Small intestine (tissue), 7 donors: ENCODE data around the gene CASP8. TPM values are rescaled to one million over a fixed set of nuclear protein-coding genes. Genes with fewer than 3 reads are reported as not detected.

Experiments used
- DNase-seq, 2 donors: peaks; one replicate each; pipeline versions ENCODE4 v3.0.0 to v3.0.0-alpha.2; 2013
- FAIRE-seq: peaks from 2 replicates; lab custom pipeline; 2012; peaks lifted over from hg19 to GRCh38; lab: Jason Lieb, UNC
- H3K27ac ChIP-seq, 3 donors: one replicate each; pipeline ENCODE4 v1.5.1; 2013; ENCODE audit warnings: low read length in 2 of 3, mild to moderate bottlenecking in 2 of 3, control low read depth in 1 of 3, inconsistent platforms in 1 of 3, low read depth in 1 of 3, moderate library complexity in 1 of 3
- H3K27me3 ChIP-seq, 3 donors: one replicate each; pipeline ENCODE4 v1.6.1; 2013; ENCODE audit warnings: low read length in 3 of 3, inconsistent platforms in 1 of 3; ENCODE audit not compliant: control insufficient read depth in 3 of 3, insufficient read depth in 3 of 3
- H3K36me3 ChIP-seq, 3 donors: one replicate each; pipeline ENCODE4 v1.6.1; 2013; ENCODE audit warnings: low read length in 3 of 3, inconsistent platforms in 1 of 3, low read depth in 1 of 3, mild to moderate bottlenecking in 1 of 3, moderate library complexity in 1 of 3; ENCODE audit not compliant: control insufficient read depth in 3 of 3, insufficient read depth in 2 of 3
- H3K4me1 ChIP-seq, 3 donors: one replicate each; pipeline ENCODE4 v1.6.1; 2013; ENCODE audit warnings: low read length in 2 of 3, inconsistent platforms in 1 of 3, low read depth in 1 of 3, mild to moderate bottlenecking in 1 of 3, moderate library complexity in 1 of 3; ENCODE audit not compliant: control insufficient read depth in 3 of 3, insufficient read depth in 2 of 3
- H3K4me3 ChIP-seq, 3 donors: one replicate each; pipeline ENCODE4 v1.5.1; 2013; ENCODE audit warnings: low read length in 3 of 3, control low read depth in 1 of 3, inconsistent platforms in 1 of 3, low read depth in 1 of 3, mild to moderate bottlenecking in 1 of 3, moderate library complexity in 1 of 3
- H3K9me3 ChIP-seq, 2 donors: one replicate each; pipeline ENCODE4 v1.6.1; 2013; ENCODE audit warnings: low read depth in 1 of 2, low read length in 1 of 2; ENCODE audit not compliant: control insufficient read depth in 2 of 2, insufficient read depth in 1 of 2
- WGBS, 3 donors: extraction: QIAGEN DNeasy Blood & Tissue Kit; methylation state at CpG; one replicate each; pipeline ENCODE4 v1.1.7; 2013; 5-methylcytosine and 5-hydroxymethylcytosine counted together
- polyA plus RNA-seq, 4 donors: library from polyadenylated mRNA; stranded (reverse) in 3 of 4; unstranded in 1 of 4; fragments of 200-250 nt in 3 of 4; fragments of 120-200 nt in 1 of 4; gene quantifications; one replicate each; pipeline versions ENCODE4 v1.2.1 to v1.2.3, GENCODE V29; 2013
- donor health status: healthy with polysubstance abuse.
- donor health status: control.
- donor health status: control.
- donor health status: Bipolar disorder and iron deficiency.
- donor health status: healthy.

Gene CASP8
- polyA plus RNA-seq, 4 donors, result 14.1 to 43.7 (median 20.3) TPM

GRCh38 chr2:201258666-201259615 lies 1.4 kb upstream of the CASP8 start:
- H3K27ac ChIP-seq, result peak overlapping the region; percentile 65 to 96 (median 94)

GRCh38 chr2:201261471-201261870 lies 1.1 kb downstream of the CASP8 start:
- FAIRE-seq (no peak), DNase-seq (peak; percentile 6 to 24)
- H3K36me3 ChIP-seq, result peaks cover under 1 to 10% (median 1%) of the 10 kb centered on the region in 3 donors
- WGBS, 3 donors, result 40 to 46% (median 45%) methylated on average over 9 of the region's 9 CpGs
- H3K27ac ChIP-seq, result peak overlapping the region in 1 of 3 donors; percentile 41
- no peaks in the 10 kb centered on the region for H3K27me3 ChIP-seq
- peak overlapping the region in 2 of 3 donors; percentile 19 to 41 for H3K4me3 ChIP-seq
- H3K9me3 ChIP-seq, result no peaks in the 10 kb centered on the region
- H3K4me1 ChIP-seq, result peaks cover 5 to 14% (median 9%) of the 10 kb centered on the region in 3 donors

More at GRCh38 chr2:201258666-201259615, 1.4 kb upstream of the CASP8 start:
- WGBS, 3 donors, result 9 to 19% (median 11%) methylated on average over 15 of the region's 15 CpGs
- Histone ChIP-seq H3K9me3 (no peaks in the 10 kb centered on the region), H3K4me1 (peaks cover 7 to 23% (median 9%) of the 10 kb centered on the region in 3 donors), H3K4me3 (peak overlapping the region; percentile 48 to 67 (median 52)), H3K27me3 (no peaks in the 10 kb centered on the region), H3K36me3 (peaks cover 0 to 9% (median 0%) of the 10 kb centered on the region in 3 donors)
- FAIRE-seq, result no peak
- peak in 1 of 2 donors; percentile 8 for DNase-seq

GRCh38 chr2:201261906-201262305 lies 1.6 kb downstream of the CASP8 start:
- peaks cover 5 to 14% (median 5%) of the 10 kb centered on the region in 3 donors for H3K36me3 ChIP-seq
- peak overlapping the region in 1 of 3 donors; percentile 41 for H3K27ac ChIP-seq
- H3K4me1 ChIP-seq, result peaks cover 5 to 14% (median 9%) of the 10 kb centered on the region in 3 donors
- DNase-seq, result no peak
- no peaks in the 10 kb centered on the region for H3K27me3 ChIP-seq
- WGBS, 3 donors, result 41 to 56% (median 47%) methylated on average over 2 of the region's 2 CpGs
- H3K4me3 ChIP-seq, result peak overlapping the region in 1 of 3 donors; percentile 41
- H3K9me3 ChIP-seq, result no peaks in the 10 kb centered on the region
- no peak for FAIRE-seq

- Histone ChIP-seq H3K36me3 (peaks cover 5 to 19% (median 8%) of the 10 kb centered on the region in 3 donors), H3K27ac (peak overlapping the region in 1 of 3 donors; percentile 33), H3K4me1 (peaks cover 5 to 14% (median 9%) of the 10 kb centered on the region in 3 donors), H3K4me3 (no peak overlapping the region), H3K27me3 (no peaks in the 10 kb centered on the region), H3K9me3 (no peaks in the 10 kb centered on the region)
- DNase-seq, result peak in 1 of 2 donors; percentile 30
- no peak for FAIRE-seq
- 52 to 59% (median 55%) methylated on average over 6 of the region's 6 CpGs for WGBS, 3 donors
Measured at GRCh38 chr2:201262718-201263117, 2.4 kb downstream of the CASP8 start.

GRCh38 chr2:201263779-201264178 lies 3.4 kb downstream of the CASP8 start:
- 73 to 85% (median 74%) methylated on average over 2 of the region's 2 CpGs for WGBS, 3 donors
- no peak for FAIRE-seq
- H3K4me1 ChIP-seq, result peaks cover 5 to 14% (median 9%) of the 10 kb centered on the region in 3 donors

GRCh38 chr2:201264472-201265173 lies 4.3 kb downstream of the CASP8 start:
- H3K27me3 ChIP-seq, result no peaks in the 10 kb centered on the region
- H3K27ac ChIP-seq, result no peak overlapping the region
- FAIRE-seq (no peak), DNase-seq (no peak)
- H3K9me3 ChIP-seq, result no peaks in the 10 kb centered on the region
- WGBS, 3 donors, result 86 to 92% (median 90%) methylated on average over 7 of the region's 7 CpGs
- peaks cover 5 to 27% (median 10%) of the 10 kb centered on the region in 3 donors for H3K36me3 ChIP-seq
- H3K4me1 ChIP-seq, result peaks cover 3 to 9% (median 3%) of the 10 kb centered on the region in 3 donors
- no peak overlapping the region for H3K4me3 ChIP-seq

More at GRCh38 chr2:201263779-201264178, 3.4 kb downstream of the CASP8 start:
- Histone ChIP-seq H3K9me3 (no peaks in the 10 kb centered on the region), H3K4me3 (no peak overlapping the region), H3K27me3 (no peaks in the 10 kb centered on the region), H3K27ac (no peak overlapping the region), H3K36me3 (peaks cover 5 to 24% (median 8%) of the 10 kb centered on the region in 3 donors)
- DNase-seq, result peak in 1 of 2 donors; percentile 17

- FAIRE-seq (no peak), DNase-seq (no peak)
- Histone ChIP-seq H3K9me3 (no peaks in the 10 kb centered on the region), H3K36me3 (peaks cover 15 to 29% (median 15%) of the 10 kb centered on the region in 3 donors), H3K4me1 (peaks cover 0 to under 1% (median 0%) of the 10 kb centered on the region in 3 donors), H3K27ac (no peak overlapping the region), H3K4me3 (no peak overlapping the region), H3K27me3 (no peaks in the 10 kb centered on the region)
- WGBS, 3 donors, result 85 to 96% (median 88%) methylated on average over 2 of the region's 2 CpGs
Measured at GRCh38 chr2:201266629-201267028, 6.3 kb downstream of the CASP8 start.
